Posterior vena cava (tissue), 2 donors: ENCODE measurements around the gene PCCA. TPM values are rescaled to one million over a fixed set of nuclear protein-coding genes. Genes with fewer than 3 reads are reported as not detected.

ENCODE experiments used
- DNase-seq: peaks from one replicate; pipeline ENCODE4 v3.0.0-alpha.2; 2020; ENCODE audit warnings: low spot score
- intact Hi-C, 2 donors: fragments of 100-400 bp; cut with DNase I; formaldehyde crosslinking; loops; one replicate each; pipeline versions ENCODE4 v1.14.1 to v1.14.2; 2022 to 2023
- total RNA-seq, 2 donors: library from RNA; stranded (reverse); fragmentation: NEBNext Ultra II Directional; extraction: Animal tissue kit (Norgen Biotek cat#: 25700); gene quantifications; one replicate each; pipeline ENCODE4 v1.2.1, GENCODE V29; 2021
- donor health status: DM: yes; HTN: yes; CAD: no.
- donor health status: DM: yes; HTN: yes; CAD: no.

The PCCA gene
- total RNA-seq, 2 donors from 2014 or later: 32.0 to 34.5 TPM

- intact Hi-C loops: loop anchor here in 1 of 2 donors (5.0 kb wide), 1 partner anchor 1554 kb away; no protein-coding TSS in a partner anchor
- no peak for DNase-seq
Observed at GRCh38 chr13:100436099-100436498, 347.2 kb downstream of the PCCA start.

GRCh38 chr13:100438059-100438788, 349.3 kb downstream of the PCCA start:
- intact Hi-C loops: loop anchor here in 1 of 2 donors (5.0 kb wide), 1 partner anchor 1556 kb away; no protein-coding TSS in a partner anchor

GRCh38 chr13:100439247-100439970, 350.5 kb downstream of the PCCA start:
- intact Hi-C loops: loop anchor here in 1 of 2 donors (5.0 kb wide), 1 partner anchor 1557 kb away; no protein-coding TSS in a partner anchor
- no peak for DNase-seq

More at GRCh38 chr13:100438059-100438788, 349.3 kb downstream of the PCCA start:
- DNase-seq: no peak

- intact Hi-C loops: no loop called here
- no peak for DNase-seq
Observed at GRCh38 chr13:100440751-100441425, 352.0 kb downstream of the PCCA start.

- intact Hi-C loops: no loop called here
- no peak for DNase-seq
Observed at GRCh38 chr13:100442095-100442832, 353.4 kb downstream of the PCCA start.

- no peak for DNase-seq
- intact Hi-C loops: no loop called here
Observed at GRCh38 chr13:100443278-100443997, 354.5 kb downstream of the PCCA start.

GRCh38 chr13:100443998-100444328, 355.1 kb downstream of the PCCA start:
- intact Hi-C loops: no loop called here
- no peak for DNase-seq

GRCh38 chr13:100447831-100448230, 358.9 kb downstream of the PCCA start:
- intact Hi-C loops: no loop called here

GRCh38 chr13:100451923-100452322, 363.0 kb downstream of the PCCA start:
- no peak for DNase-seq
- intact Hi-C loops: no loop called here

More at GRCh38 chr13:100447831-100448230, 358.9 kb downstream of the PCCA start:
- no peak for DNase-seq

- DNase-seq: no peak
- intact Hi-C loops: no loop called here
Observed at GRCh38 chr13:100454876-100455275, 366.0 kb downstream of the PCCA start.

GRCh38 chr13:100458673-100459072, 369.8 kb downstream of the PCCA start:
- intact Hi-C loops: no loop called here
- no peak for DNase-seq

GRCh38 chr13:100459747-100460146, 370.9 kb downstream of the PCCA start:
- intact Hi-C loops: no loop called here

GRCh38 chr13:100460266-100460665, 371.4 kb downstream of the PCCA start:
- intact Hi-C loops: no loop called here
- DNase-seq: no peak

More at GRCh38 chr13:100459747-100460146, 370.9 kb downstream of the PCCA start:
- no peak for DNase-seq

GRCh38 chr13:100460791-100461190, 371.9 kb downstream of the PCCA start:
- intact Hi-C loops: no loop called here
- DNase-seq: no peak

GRCh38 chr13:100461309-100462030, 372.6 kb downstream of the PCCA start:
- DNase-seq: no peak
- intact Hi-C loops: no loop called here

GRCh38 chr13:100464006-100464405, 375.1 kb downstream of the PCCA start:
- no peak for DNase-seq
- intact Hi-C loops: no loop called here

GRCh38 chr13:100465558-100465957, 376.7 kb downstream of the PCCA start:
- no peak for DNase-seq
- intact Hi-C loops: no loop called here

- DNase-seq: no peak
- intact Hi-C loops: no loop called here
Observed at GRCh38 chr13:100470866-100471505, 382.1 kb downstream of the PCCA start.
